Measurements from ENCODE around the gene MRPL45. TPM values are rescaled to one million over a fixed set of nuclear protein-coding genes. Genes with fewer than 3 reads are reported as not detected.

MRPL45 gene
- total RNA-seq, 1 experiment from 2014 or later, result 48.4 TPM

GRCh38 chr17:38363016-38363415 lies 66.0 kb downstream of the MRPL45 start:
- intact Hi-C loops (cut with micrococcal nuclease), result no loop called here
- CTCF ChIA-PET, result interaction anchor here (0.9 to 5.4 kb wide), 4 partner anchors 8 to 52 kb away, joined by 3 to 25 read pairs (median 5); partner anchors contain the start of gene SOCS7

GRCh38 chr17:38364741-38365140 lies 67.8 kb downstream of the MRPL45 start:
- no TSS peak for BruUV-seq (replicated peaks)
- POLR2A ChIA-PET, result interaction anchor here (1.0 kb wide), 1 partner anchor 12 kb away, joined by 5 read pairs; no protein-coding TSS in a partner anchor
- Mint-ChIP-seq H3K4me1 (ENCODE audit: insufficient read depth, unreplicated experiment) (peaks cover 12% of the 10 kb centered on the region), H3K9me3 (ENCODE audit: unreplicated experiment) (no peaks in the 10 kb centered on the region), H3K36me3 (ENCODE audit: insufficient read depth, unreplicated experiment) (peaks cover 35% of the 10 kb centered on the region), H3K27me3 (ENCODE audit: insufficient read depth, unreplicated experiment) (no peaks in the 10 kb centered on the region), H3K4me3 (ENCODE audit: unreplicated experiment) (no peak overlapping the region), H3K27ac (ENCODE audit: low read depth, unreplicated experiment) (no peak overlapping the region)
- DNase-seq (ENCODE audit: unreplicated experiment), result no peak
- TF ChIP-seq CTCF (IDR thresholded peaks at IDR 0.05; ENCODE audit: unreplicated experiment), result no peak
- intact Hi-C loops (cut with micrococcal nuclease), result no loop called here
- CTCF ChIA-PET, result interaction anchor here (0.6 to 1.7 kb wide), 5 partner anchors 10 to 117 kb away, joined by 3 to 4 read pairs (median 3); no protein-coding TSS in a partner anchor

More at GRCh38 chr17:38363016-38363415, 66.0 kb downstream of the MRPL45 start:
- POLR2A ChIA-PET, result no interaction called here
- DNase-seq (ENCODE audit: unreplicated experiment), result no peak
- H3K9me3 Mint-ChIP-seq (ENCODE audit: unreplicated experiment), result no peaks in the 10 kb centered on the region
- no peak overlapping the region for H3K27ac Mint-ChIP-seq (ENCODE audit: low read depth, unreplicated experiment)
- peaks cover 21% of the 10 kb centered on the region for H3K4me1 Mint-ChIP-seq (ENCODE audit: insufficient read depth, unreplicated experiment)
- no peak overlapping the region for H3K4me3 Mint-ChIP-seq (ENCODE audit: unreplicated experiment)
- H3K27me3 Mint-ChIP-seq (ENCODE audit: insufficient read depth, unreplicated experiment), result no peaks in the 10 kb centered on the region
- H3K36me3 Mint-ChIP-seq (ENCODE audit: insufficient read depth, unreplicated experiment), result peaks cover 18% of the 10 kb centered on the region
- TF ChIP-seq CTCF (IDR thresholded peaks at IDR 0.05; ENCODE audit: unreplicated experiment), result no peak
- no TSS peak for BruUV-seq (replicated peaks)

GRCh38 chr17:38369124-38369886 lies 72.3 kb downstream of the MRPL45 start:
- POLR2A ChIA-PET, result no interaction called here
- intact Hi-C loops (cut with micrococcal nuclease), result no loop called here
- no TSS peak for BruUV-seq (replicated peaks)
- Mint-ChIP-seq H3K4me3 (ENCODE audit: unreplicated experiment) (no peak overlapping the region), H3K4me1 (ENCODE audit: insufficient read depth, unreplicated experiment) (no peaks in the 10 kb centered on the region), H3K9me3 (ENCODE audit: unreplicated experiment) (no peaks in the 10 kb centered on the region), H3K27me3 (ENCODE audit: insufficient read depth, unreplicated experiment) (no peaks in the 10 kb centered on the region), H3K36me3 (ENCODE audit: insufficient read depth, unreplicated experiment) (peaks cover 79% of the 10 kb centered on the region), H3K27ac (ENCODE audit: low read depth, unreplicated experiment) (no peak overlapping the region)
- CTCF ChIA-PET, result interaction anchor here (1.6 kb wide), 1 partner anchor 45 kb away, joined by 4 read pairs; no protein-coding TSS in a partner anchor
- no peak for DNase-seq (ENCODE audit: unreplicated experiment)
- no peak for TF ChIP-seq CTCF (IDR thresholded peaks at IDR 0.05; ENCODE audit: unreplicated experiment)

Other genes with a start within 250 kb of the MRPL45 start
- gene TBC1D3C, start 228.5 kb upstream of the MRPL45 start, total RNA-seq (2022), result 3.4 TPM in 1 of 2 replicates, not detected in the other
- 3.8 TPM in 2 replicates for gene TBC1D3E, start 169.2 kb upstream of the MRPL45 start, total RNA-seq (2022)
- 3.6 TPM in 1 of 2 replicates, not detected in the other for gene TBC1D3, start 104.6 kb upstream of the MRPL45 start, total RNA-seq (2022)
- gene GPR179, start 46.8 kb downstream of the MRPL45 start, total RNA-seq (2022), result 0.09 and 0.37 TPM in 2 replicates
- gene SOCS7, start 54.7 kb downstream of the MRPL45 start, total RNA-seq (2022), result 26.2 and 32.1 TPM in 2 replicates
- 23.2 and 29.2 TPM in 2 replicates for gene ARHGAP23, start 131.3 kb downstream of the MRPL45 start, total RNA-seq (2022)

All from MCF 10A (cell line).